IMR-90 (cell line): ENCODE measurements around the gene POLR3B. TPM values are rescaled to one million over a fixed set of nuclear protein-coding genes. Genes with fewer than 3 reads are reported as not detected.

Experiments
- ATAC-seq: fragments of 200-7000 bp; cut with Tn5 transposase; 2 replicates; pipeline ENCODE4 v1.9.1; 2020; ENCODE audit warnings: low read depth, mild to moderate bottlenecking, moderate library complexity
- BruUV-seq: library from RNA; stranded (reverse); fragments of 400-500 nt; replicated peaks from 2 replicates; lab custom pipeline; 2021; lab: Mats Ljungman, UMichigan
- CTCF ChIA-PET: fragments of 300-600 bp; formaldehyde crosslinking; extraction: SDS; loops from one replicate; lab custom pipeline; 2021; ENCODE audit warnings: antibody characterized with exemption; lab: Yijun Ruan, JAX
- POLR2A ChIA-PET: fragments of 300-600 bp; sonication (Branson Sonifier 250); formaldehyde crosslinking; loops from one replicate; lab custom pipeline; 2022; ENCODE audit warnings: antibody characterized with exemption; ENCODE audit not compliant: unreplicated experiment; lab: Charles Lee
- DNase-seq: peaks from one replicate; pipeline ENCODE4 v3.0.0; 2013
- H2AFZ ChIP-seq: replicated peaks from 2 replicates; pipeline ENCODE3; 2013; ENCODE audit warnings: low read length, mild to moderate bottlenecking; ENCODE audit not compliant: poor library complexity
- H2AK5ac ChIP-seq: 2 replicates; pipeline ENCODE4 v1.6.1; 2013; ENCODE audit warnings: low read depth, low read length, inconsistent platforms
- H2AK9ac ChIP-seq: replicated peaks from 2 replicates; pipeline ENCODE3; 2013; ENCODE audit warnings: mild to moderate bottlenecking, low read depth, low read length, moderate library complexity; ENCODE audit not compliant: poor library complexity
- H2BK120ac ChIP-seq: 2 replicates; pipeline ENCODE4 v1.6.1; 2013; ENCODE audit warnings: low read depth, low read length, inconsistent platforms
- H2BK15ac ChIP-seq: 3 replicates; pipeline ENCODE4 v1.6.1; 2013; ENCODE audit warnings: low read depth, low read length, inconsistent platforms
- H2BK20ac ChIP-seq: 2 replicates; pipeline ENCODE4 v1.6.1; 2013; ENCODE audit warnings: low read depth, mild to moderate bottlenecking, inconsistent platforms, low read length, moderate library complexity
- H2BK5ac ChIP-seq: 2 replicates; pipeline ENCODE4 v1.6.1; 2013; ENCODE audit warnings: mild to moderate bottlenecking, low read depth, low read length, inconsistent platforms; ENCODE audit not compliant: poor library complexity, severe bottlenecking
- H3K14ac ChIP-seq: replicated peaks from 2 replicates; pipeline ENCODE4 v1.6.1; 2013; ENCODE audit warnings: low read depth, low read length, inconsistent platforms
- H3K18ac ChIP-seq: 2 replicates; pipeline ENCODE4 v1.6.1; 2013; ENCODE audit warnings: low read depth, low read length, control low read depth
- H3K23ac ChIP-seq: 2 replicates; pipeline ENCODE4 v1.6.1; 2013; ENCODE audit warnings: low read depth, low read length, inconsistent platforms
- H3K27ac ChIP-seq: 2 replicates; pipeline ENCODE4 v1.5.1; 2013; ENCODE audit warnings: mild to moderate bottlenecking, control low read depth, low read length; ENCODE audit not compliant: insufficient read depth
- H3K27me3 ChIP-seq: 2 replicates; pipeline ENCODE4 v1.6.1; 2013; ENCODE audit warnings: low read length; ENCODE audit not compliant: control insufficient read depth, insufficient read depth
- H3K36me3 ChIP-seq: 2 replicates; pipeline ENCODE4 v1.6.1; 2013; ENCODE audit warnings: low read length, mixed read lengths; ENCODE audit not compliant: control insufficient read depth, insufficient read depth
- H3K4ac ChIP-seq: 2 replicates; pipeline ENCODE4 v1.6.1; 2013; ENCODE audit warnings: low read depth, low read length, inconsistent platforms
- H3K4me1 ChIP-seq: 2 replicates; pipeline ENCODE4 v1.6.1; 2013; ENCODE audit warnings: low read length, mixed read lengths; ENCODE audit not compliant: control insufficient read depth, insufficient read depth
- H3K4me2 ChIP-seq: 2 replicates; pipeline ENCODE4 v1.6.1; 2013; ENCODE audit warnings: low read depth, mild to moderate bottlenecking, control low read depth, low read length, moderate library complexity
- H3K4me3 ChIP-seq: 2 replicates; pipeline ENCODE4 v1.5.1; 2013; ENCODE audit warnings: low read depth, mild to moderate bottlenecking, control low read depth, low read length, moderate library complexity; ENCODE audit not compliant: insufficient read depth
- H3K56ac ChIP-seq: 2 replicates; pipeline ENCODE4 v1.6.1; 2013; ENCODE audit warnings: low read length, inconsistent platforms; ENCODE audit not compliant: insufficient read depth; ENCODE audit errors: extremely low read depth
- H3K79me1 ChIP-seq, 2 experiments: 2 replicates each; pipeline ENCODE4 v1.6.1; 2013; ENCODE audit warnings: low read length in 2 of 2, inconsistent platforms in 1 of 2, low read depth in 1 of 2
- H3K9ac ChIP-seq: 2 replicates; pipeline ENCODE4 v1.6.1; 2013; ENCODE audit warnings: low read depth, low read length, control low read depth
- H3K9me1 ChIP-seq: 2 replicates; pipeline ENCODE4 v1.6.1; 2013; ENCODE audit warnings: low read length, inconsistent platforms; ENCODE audit not compliant: insufficient read depth
- H3K9me3 ChIP-seq: 2 replicates; pipeline ENCODE4 v1.6.1; 2013; ENCODE audit warnings: low read length; ENCODE audit not compliant: control insufficient read depth, insufficient read depth
- H4K20me1 ChIP-seq: 2 replicates; pipeline ENCODE4 v1.6.1; 2013; ENCODE audit warnings: low read length, inconsistent platforms; ENCODE audit not compliant: insufficient read depth
- H4K5ac ChIP-seq: 2 replicates; pipeline ENCODE4 v1.6.1; 2013; ENCODE audit warnings: mild to moderate bottlenecking, low read depth, low read length, control low read depth
- H4K8ac ChIP-seq, 2 experiments: 2 replicates each; pipeline ENCODE4 v1.6.1; 2013; ENCODE audit warnings: low read depth in 2 of 2, low read length in 2 of 2, control low read depth in 1 of 2, inconsistent platforms in 1 of 2
- H4K91ac ChIP-seq: 2 replicates; pipeline ENCODE4 v1.6.1; 2013; ENCODE audit warnings: low read depth, low read length, inconsistent platforms; ENCODE audit not compliant: insufficient read depth
- CEBPB ChIP-seq: IDR thresholded peaks from 2 replicates; pipeline ENCODE4 v1.6.1; 2012; ENCODE audit warnings: low read depth, low read length, improper control_type of control experiment
- ELK1 ChIP-seq: fragments of 150-350 bp; IDR thresholded peaks from 2 replicates; pipeline ENCODE4 v1.6.1; 2016; ENCODE audit warnings: low read depth, mild to moderate bottlenecking, low read length, moderate library complexity, borderline replicate concordance
- FOS ChIP-seq: fragments of 150-350 bp; IDR thresholded peaks from 2 replicates; pipeline ENCODE4 v1.6.1; 2016; ENCODE audit warnings: low read depth, low read length
- MAFK ChIP-seq: IDR thresholded peaks from 2 replicates; pipeline ENCODE4 v1.6.1; 2012; ENCODE audit warnings: low read depth, low read length, improper control_type of control experiment
- MAZ ChIP-seq: IDR thresholded peaks from 2 replicates; pipeline ENCODE4 v1.6.1; 2012; ENCODE audit warnings: low read depth, mild to moderate bottlenecking, low read length, improper control_type of control experiment, moderate library complexity, borderline replicate concordance
- NFE2L2 ChIP-seq: fragments of 150-350 bp; IDR thresholded peaks from 2 replicates; pipeline ENCODE4 v1.6.1; 2016; ENCODE audit warnings: low read depth, mild to moderate bottlenecking, low read length
- RCOR1 ChIP-seq: IDR thresholded peaks from 2 replicates; pipeline ENCODE4 v1.6.1; 2012; ENCODE audit warnings: mild to moderate bottlenecking, low read length, improper control_type of control experiment; ENCODE audit not compliant: insufficient replicate concordance
- WGBS, 2 experiments: methylation state at CpG; one replicate each; pipeline versions ENCODE4 v1.1.5 to v1.1.7; 2013; ENCODE audit warnings: missing lambda C conversion rate in 2 of 2; ENCODE audit not compliant: insufficient read length in 1 of 2; ENCODE audit errors: extremely low coverage in 2 of 2; 5-methylcytosine and 5-hydroxymethylcytosine counted together
- dilution Hi-C: fragments of 300-500 bp; cut with HindIII; formaldehyde crosslinking; loops from one replicate; pipeline ENCODE4 v1.14.3; 2018; ENCODE audit warnings: low sequenced_read_pairs; ENCODE audit not compliant: unreplicated experiment
- in situ Hi-C: fragments of 300-500 bp; cut with MboI; formaldehyde crosslinking; loops from 3 replicates; pipeline ENCODE4 v1.14.3; 2019; ENCODE audit warnings: low sequenced_read_pairs, inconsistent platforms, mixed read lengths
- intact Hi-C: fragments of 100-400 bp; cut with micrococcal nuclease; formaldehyde crosslinking; loops from 2 replicates; pipeline ENCODE4 v1.10.0; 2022
- polyA plus RNA-seq, 3 experiments: library from polyadenylated mRNA; depleted of rRNA; stranded (reverse); fragments of >200 nt; gene quantifications; 2 replicates each; pipeline ENCODE4 v1.2.3, GENCODE V29; 2012; ENCODE audit warnings: low replicate concordance in 1 of 3
- total RNA-seq: library from RNA; depleted of rRNA; stranded (reverse); fragments of >200 nt; gene quantifications from 2 replicates; pipeline ENCODE4 v1.2.3, GENCODE V29; 2012

Gene POLR3B
- total and polyA plus RNA-seq, 2 of the 4 experiments (the other 2 are of a cell fraction) = 6.9 to 15.4 TPM

GRCh38 chr12:106480251-106480650 lies 122.7 kb downstream of the POLR3B start:
- Histone ChIP-seq H2BK20ac (no peak overlapping the region), H2AK9ac (no peak overlapping the region), H4K8ac (no peak overlapping the region), H3K4me2 (no peak overlapping the region), H3K4ac (no peak overlapping the region), H2BK5ac (no peak overlapping the region), H3K56ac (no peak overlapping the region), H3K14ac (no peak overlapping the region), H3K9me3 (no peaks in the 10 kb centered on the region), H3K79me1 (no peaks in the 10 kb centered on the region), H3K27me3 (no peaks in the 10 kb centered on the region), H2AK5ac (no peak overlapping the region), H3K9me1 (no peaks in the 10 kb centered on the region), H3K4me3 (no peak overlapping the region), H2BK15ac (no peak overlapping the region), H3K23ac (no peak overlapping the region), H4K91ac (no peak overlapping the region), H2BK120ac (no peak overlapping the region), H3K27ac (no peak overlapping the region), H4K20me1 (no peaks in the 10 kb centered on the region), H3K36me3 (no peaks in the 10 kb centered on the region), H2AFZ (no peak overlapping the region), H3K18ac (no peak overlapping the region), H3K9ac (no peak overlapping the region), H4K5ac (no peak overlapping the region), H3K4me1 (no peaks in the 10 kb centered on the region)
- DNase-seq = no peak
- CTCF ChIA-PET = no interaction called here
- no TSS peak for BruUV-seq
- TF ChIP-seq NFE2L2 = no peak
- TF ChIP-seq CEBPB = no peak
- no peak for TF ChIP-seq MAZ
- TF ChIP-seq RCOR1 = no peak
- no peak for TF ChIP-seq MAFK
- no peak for TF ChIP-seq FOS
- no peak for TF ChIP-seq ELK1
- intact Hi-C loops = no loop called here
- dilution Hi-C loops = no loop called here
- in situ Hi-C loops = no loop called here
- ATAC-seq = no peak
- POLR2A ChIA-PET = no interaction called here
- no CpG with 5 or more reads among the region's 1 CpG for WGBS, 2 experiments
